Liver (tissue), 9 donors: ENCODE measurements around the gene SOHLH1. TPM values are rescaled to one million over a fixed set of nuclear protein-coding genes. Genes with fewer than 3 reads are reported as not detected.

Experiments
- DNase-seq: peaks from one replicate; pipeline ENCODE4 v3.0.0-alpha.2; 2017; ENCODE audit warnings: low spot score
- H3K27ac ChIP-seq, 2 donors: one replicate each; pipeline ENCODE4 v1.7.0; 2013; ENCODE audit warnings: inconsistent platforms in 2 of 2, low read length in 2 of 2, control low read depth in 1 of 2, low read depth in 1 of 2, mild to moderate bottlenecking in 1 of 2
- H3K27me3 ChIP-seq, 4 donors: one replicate each; pipeline versions ENCODE4 v1.6.1 to v1.7.0; 2013; ENCODE audit warnings: low read length in 3 of 4, inconsistent platforms in 1 of 4, mild to moderate bottlenecking in 1 of 4, moderate library complexity in 1 of 4; ENCODE audit not compliant: control insufficient read depth in 4 of 4, insufficient read depth in 4 of 4
- H3K36me3 ChIP-seq, 4 donors: one replicate each; pipeline versions ENCODE4 v1.6.1 to v1.7.0; 2013; ENCODE audit warnings: low read length in 3 of 4, mild to moderate bottlenecking in 3 of 4, low read depth in 1 of 4, moderate library complexity in 1 of 4; ENCODE audit not compliant: control insufficient read depth in 4 of 4, insufficient read depth in 3 of 4
- H3K4me1 ChIP-seq, 4 donors: one replicate each; pipeline versions ENCODE4 v1.6.1 to v1.7.0; 2013; ENCODE audit warnings: low read length in 3 of 4, mild to moderate bottlenecking in 3 of 4, moderate library complexity in 1 of 4; ENCODE audit not compliant: control insufficient read depth in 4 of 4, insufficient read depth in 4 of 4
- H3K4me3 ChIP-seq, 3 donors: one replicate each; pipeline versions ENCODE4 v1.6.1 to v1.7.0; 2013; ENCODE audit warnings: low read length in 3 of 3, control low read depth in 1 of 3, low read depth in 1 of 3, mild to moderate bottlenecking in 1 of 3
- H3K9ac ChIP-seq, 2 donors: one replicate each; pipeline ENCODE4 v1.7.0; 2013; ENCODE audit warnings: low read length in 2 of 2, mild to moderate bottlenecking in 2 of 2, moderate library complexity in 2 of 2, control low read depth in 1 of 2, low read depth in 1 of 2
- H3K9me3 ChIP-seq, 4 donors: one replicate each; pipeline versions ENCODE4 v1.6.1 to v1.7.0; 2013; ENCODE audit warnings: low read length in 3 of 4; ENCODE audit not compliant: control insufficient read depth in 4 of 4
- ATF3 ChIP-seq: IDR thresholded peaks from 2 replicates; pipeline ENCODE4 v1.6.1; 2016; ENCODE audit warnings: antibody characterized with exemption
- CTCF ChIP-seq: fragments of 150-350 bp; IDR thresholded peaks from 2 replicates; pipeline ENCODE4 v1.5.1; 2017; ENCODE audit warnings: improper control_type of control experiment, low read depth, low read length; ENCODE audit not compliant: missing input control
- EGR1 ChIP-seq, 2 donors: IDR thresholded peaks; 2 replicates each; pipeline ENCODE4 v1.6.1; 2016 to 2018; ENCODE audit warnings: antibody characterized with exemption in 2 of 2, low read depth in 2 of 2
- FOXA1 ChIP-seq: IDR thresholded peaks from 2 replicates; pipeline ENCODE4 v1.6.1; 2016; ENCODE audit warnings: antibody characterized with exemption
- FOXA2 ChIP-seq: IDR thresholded peaks from 2 replicates; pipeline ENCODE4 v1.6.1; 2016; ENCODE audit warnings: antibody characterized with exemption
- GABPA ChIP-seq, 2 donors: IDR thresholded peaks in 1 of 2; conservative IDR thresholded peaks in 1 of 2; 2 replicates each; pipeline ENCODE4 v1.6.1; 2016; ENCODE audit warnings: antibody characterized with exemption in 2 of 2, mild to moderate bottlenecking in 1 of 2, moderate library complexity in 1 of 2
- JUND ChIP-seq, 2 donors: IDR thresholded peaks; 2 replicates each; pipeline ENCODE4 v1.6.1; 2016; ENCODE audit warnings: antibody characterized with exemption in 2 of 2
- MAX ChIP-seq: IDR thresholded peaks from 2 replicates; pipeline ENCODE4 v1.6.1; 2016; ENCODE audit warnings: antibody characterized with exemption
- NR2F2 ChIP-seq: IDR thresholded peaks from 2 replicates; pipeline ENCODE4 v1.6.1; 2016; ENCODE audit warnings: antibody characterized with exemption
- RAD21 ChIP-seq, 2 donors: IDR thresholded peaks; 2 replicates each; pipeline ENCODE4 v1.6.1; 2016; ENCODE audit warnings: antibody characterized with exemption in 2 of 2, mild to moderate bottlenecking in 2 of 2
- REST ChIP-seq: IDR thresholded peaks from 2 replicates; pipeline ENCODE4 v1.6.1; 2016; ENCODE audit warnings: antibody characterized with exemption, mild to moderate bottlenecking
- RXRA ChIP-seq, 2 donors: IDR thresholded peaks; 2 replicates each; pipeline ENCODE4 v1.6.1; 2017 to 2018; ENCODE audit warnings: antibody characterized with exemption in 2 of 2, mild to moderate bottlenecking in 1 of 2
- SP1 ChIP-seq: IDR thresholded peaks from 2 replicates; pipeline ENCODE4 v1.6.1; 2018; ENCODE audit warnings: antibody characterized with exemption, mild to moderate bottlenecking
- TAF1 ChIP-seq: conservative IDR thresholded peaks from 2 replicates; pipeline ENCODE4 v1.6.1; 2016; ENCODE audit warnings: antibody characterized with exemption, mild to moderate bottlenecking
- WGBS: extraction: QIAGEN DNeasy Blood & Tissue Kit; methylation state at CpG from one replicate; pipeline ENCODE4 v1.1.7; 2013; 5-methylcytosine and 5-hydroxymethylcytosine counted together
- polyA plus RNA-seq, 2 donors: library from polyadenylated mRNA; stranded (reverse) in 1 of 2; unstranded in 1 of 2; fragments of 200-250 nt in 1 of 2; fragments of >200 nt in 1 of 2; fragmentation: Nextera tagmentation in 1 of 2; extraction: Ambion mirVana in 1 of 2; gene quantifications; one replicate each; pipeline versions ENCODE4 v1.2.1 to v1.2.3, GENCODE V29; 2013 to 2015
- total RNA-seq, 2 donors: library from RNA; depleted of rRNA; stranded (reverse); fragments of >200 nt; gene quantifications; one replicate each; pipeline ENCODE4 v1.2.3, GENCODE V29; 2014
- donor health status: healthy.
- donor health status: healthy.
- donor health status: healthy.
- donor health status: healthy.
- donor health status: healthy.

SOHLH1 gene
- total and polyA plus RNA-seq, 4 donors, result not detected

GRCh38 chr9:135748676-135749075, 49.4 kb upstream of the SOHLH1 start:
- no peak overlapping the region for H3K4me3 ChIP-seq
- no peaks in the 10 kb centered on the region for H3K27me3 ChIP-seq

GRCh38 chr9:135747311-135747710, 48.0 kb upstream of the SOHLH1 start:
- no peak overlapping the region for H3K27ac ChIP-seq
- H3K9ac ChIP-seq, result no peak overlapping the region
- no peaks in the 10 kb centered on the region for H3K36me3 ChIP-seq
- DNase-seq, result no peak
- H3K4me3 ChIP-seq, result no peak overlapping the region
- 76% methylated on average over 13 of the region's 13 CpGs for WGBS
- H3K4me1 ChIP-seq, result no peaks in the 10 kb centered on the region
- no peaks in the 10 kb centered on the region for H3K9me3 ChIP-seq
- H3K27me3 ChIP-seq, result no peaks in the 10 kb centered on the region
- TF ChIP-seq NR2F2, result no peak
- TF ChIP-seq RXRA (IDR thresholded peaks at IDR 0.05), result no peak
- no peak for TF ChIP-seq JUND (IDR thresholded peaks at IDR 0.05)
- TF ChIP-seq MAX, result no peak
- no peak for TF ChIP-seq FOXA2
- no peak for TF ChIP-seq FOXA1
- TF ChIP-seq REST, result no peak

More at GRCh38 chr9:135748676-135749075, 49.4 kb upstream of the SOHLH1 start:
- H3K4me1 ChIP-seq, result no peaks in the 10 kb centered on the region
- H3K27ac ChIP-seq, result no peak overlapping the region
- TF ChIP-seq EGR1 (IDR thresholded peaks at IDR 0.05; ENCODE audit: low read depth in 2 of 2) (no peak), ATF3 (no peak), MAX (no peak), REST (no peak), CTCF (no peak), FOXA2 (no peak), GABPA (IDR thresholded peaks at IDR 0.05 in 1 of 2, conservative IDR thresholded peaks at IDR 0.05 in 1 of 2) (no peak), SP1 (no peak), FOXA1 (no peak), TAF1 (no peak), RXRA (IDR thresholded peaks at IDR 0.05) (no peak), RAD21 (IDR thresholded peaks at IDR 0.05) (no peak), JUND (IDR thresholded peaks at IDR 0.05) (no peak)
- no peak for DNase-seq
- 66% methylated on average over 16 of the region's 16 CpGs for WGBS
- no peaks in the 10 kb centered on the region for H3K9me3 ChIP-seq
- H3K9ac ChIP-seq, result no peak overlapping the region
- no peaks in the 10 kb centered on the region for H3K36me3 ChIP-seq
